GM10248 (cell line): ENCODE results near the gene ESYT1.

Experiments
- CTCF ChIA-PET: fragments of 300-600 bp; sonication (Branson Sonifier 250); formaldehyde crosslinking; extraction: SDS; loops from one replicate; lab custom pipeline; 2021; ENCODE audit warnings: antibody characterized with exemption; lab: Yijun Ruan, JAX
- POLR2A ChIA-PET: fragments of 350-650 bp; sonication (Branson Sonifier 250); formaldehyde crosslinking; extraction: SDS; loops from one replicate; lab custom pipeline; 2020; ENCODE audit warnings: antibody characterized with exemption; lab: Yijun Ruan, JAX
- DNase-seq: peaks from one replicate; pipeline ENCODE4 v3.0.0; 2012; ENCODE audit errors: extremely low spot score
- CTCF ChIP-seq: IDR thresholded peaks from 2 replicates; pipeline ENCODE4 v1.5.1; 2012; ENCODE audit warnings: mild to moderate bottlenecking, low read depth; ENCODE audit errors: extremely low read depth, missing control alignments, control extremely low read depth

The ESYT1 gene

GRCh38 chr12:56190695-56191155 is 62.7 kb downstream of the ESYT1 start:
- CTCF ChIA-PET: interaction anchor here (1.0 to 9.6 kb wide), 15 partner anchors 9 to 451 kb away, joined by 3 to 243 read pairs (median 22); partner anchors contain the start of genes ESYT1, RNF41 and ZC3H10
- DNase-seq: no peak
- POLR2A ChIA-PET: no interaction called here
- no peak for TF ChIP-seq CTCF

- TF ChIP-seq CTCF: no peak
- POLR2A ChIA-PET: no interaction called here
- CTCF ChIA-PET: interaction anchor here (0.9 to 9.6 kb wide), 18 partner anchors 9 to 453 kb away, joined by 3 to 243 read pairs (median 6); partner anchors contain the start of genes ANKRD52, ESYT1, MIP and RNF41
- no peak for DNase-seq
Observed at GRCh38 chr12:56192582-56192981, 64.5 kb downstream of the ESYT1 start.

DNA sequence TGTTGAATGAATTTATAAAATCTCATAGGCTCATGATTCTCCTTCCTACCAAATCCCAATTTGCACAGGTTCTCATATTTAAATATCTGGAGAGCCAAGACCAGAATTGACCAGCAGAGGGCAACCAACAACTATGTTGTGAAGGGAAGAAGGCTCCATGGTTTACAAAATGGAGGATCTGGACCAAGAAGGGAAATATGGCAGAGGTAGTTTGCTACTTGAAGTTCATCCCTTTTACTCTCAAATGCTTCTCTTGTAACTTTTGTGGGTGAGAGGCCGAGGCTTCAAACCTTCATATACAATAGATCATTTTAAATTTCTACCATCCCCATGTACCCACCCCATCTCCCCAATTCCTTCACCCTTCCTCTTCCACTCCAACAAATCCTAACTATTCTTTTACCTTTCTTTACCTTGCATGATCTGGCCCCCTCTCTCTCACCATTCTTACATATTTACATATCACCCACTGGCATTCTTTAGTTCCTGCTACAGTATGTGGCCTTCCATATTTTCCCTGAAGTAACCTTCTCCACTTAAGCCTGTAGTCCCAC is 65.0 kb downstream of the ESYT1 start:
- peak; percentile 79 for TF ChIP-seq CTCF
- CTCF ChIA-PET: interaction anchor here (0.9 to 9.6 kb wide), 13 partner anchors 9 to 271 kb away, joined by 3 to 243 read pairs (median 9); partner anchors contain the start of genes ANKRD52, ESYT1, RNF41 and ZC3H10
- peak; percentile 78 for DNase-seq
- POLR2A ChIA-PET: no interaction called here
